SK-N-SH (cell line): Measurements from ENCODE around the gene MBIP. TPM values are rescaled to one million over a fixed set of nuclear protein-coding genes. Genes with fewer than 3 reads are reported as not detected.

Experiments
- CTCF ChIA-PET: fragments of 300-600, 350-600 bp; formaldehyde crosslinking; extraction: SDS; loops from one replicate; lab custom pipeline; 2021; lab: Yijun Ruan, JAX
- POLR2A ChIA-PET: fragments of 350-600 bp; sonication (Branson Sonifier 250); formaldehyde crosslinking; extraction: SDS; loops from one replicate; lab custom pipeline; 2020; ENCODE audit warnings: antibody characterized with exemption, inconsistent platforms; lab: Yijun Ruan, JAX
- DNase-seq: peaks from one replicate; pipeline ENCODE4 v3.0.0; 2012
- H2AFZ ChIP-seq: fragments of 200-600 bp; sonication (generic); 2 replicates; pipeline ENCODE4 v1.8.1; 2016; ENCODE audit warnings: antibody characterized with exemption, mild to moderate bottlenecking, low read depth
- H3F3A ChIP-seq: fragments of 200-600 bp; sonication (generic); replicated peaks from 2 replicates; pipeline ENCODE3; 2016; ENCODE audit warnings: antibody characterized with exemption, mild to moderate bottlenecking; ENCODE audit not compliant: insufficient read depth
- H3K27ac ChIP-seq, 2 experiments: fragments of 200-500 bp in 1 of 2; fragments of 200-600 bp in 1 of 2; sonication (Bioruptor generic) in 1 of 2; sonication (generic), shearing (Covaris generic) in 1 of 2; 2 replicates each; pipeline versions ENCODE4 v1.5.1 to v1.6.1; 2014 to 2016; ENCODE audit warnings: low read depth in 2 of 2, inconsistent platforms in 1 of 2, low read length in 1 of 2, mild to moderate bottlenecking in 1 of 2, mixed read lengths in 1 of 2
- H3K27me3 ChIP-seq: fragments of 200-600 bp; sonication (generic), shearing (Covaris generic); 2 replicates; pipeline ENCODE4 v1.6.1; 2016; ENCODE audit warnings: mixed run types; ENCODE audit not compliant: insufficient read depth
- H3K36me3 ChIP-seq, 2 experiments: fragments of 200-500 bp in 1 of 2; fragments of 200-600 bp in 1 of 2; sonication (Bioruptor generic) in 1 of 2; sonication (generic) in 1 of 2; replicated peaks in 1 of 2; 2 replicates each; pipeline versions ENCODE3 to v1.5.1; 2014 to 2016; ENCODE audit warnings: low read length in 1 of 2, mild to moderate bottlenecking in 1 of 2; ENCODE audit not compliant: insufficient read depth in 2 of 2, control insufficient read depth in 1 of 2
- H3K4me1 ChIP-seq, 2 experiments: fragments of 200-500 bp in 1 of 2; fragments of 200-600 bp in 1 of 2; sonication (Bioruptor generic) in 1 of 2; sonication (generic), shearing (Covaris generic) in 1 of 2; 2 replicates each; pipeline versions ENCODE4 v1.5.1 to v1.6.1; 2014 to 2016; ENCODE audit warnings: low read depth in 1 of 2, low read length in 1 of 2, mixed run types in 1 of 2; ENCODE audit not compliant: insufficient read depth in 2 of 2, control insufficient read depth in 1 of 2
- H3K4me2 ChIP-seq: fragments of 200-600 bp; sonication (generic), shearing (Covaris generic); 2 replicates; pipeline ENCODE4 v1.6.1; 2017; ENCODE audit warnings: mixed run types
- H3K4me3 ChIP-seq, 2 experiments: fragments of 200-500 bp in 1 of 2; fragments of 200-600 bp in 1 of 2; sonication (Bioruptor generic) in 1 of 2; sonication (generic), shearing (Covaris generic) in 1 of 2; 2 replicates each; pipeline versions ENCODE4 v1.5.1 to v1.8.1; 2014 to 2016; ENCODE audit warnings: low read depth in 2 of 2, inconsistent platforms in 1 of 2, low read length in 1 of 2, mild to moderate bottlenecking in 1 of 2, mixed read lengths in 1 of 2, moderate library complexity in 1 of 2
- H3K79me2 ChIP-seq: fragments of 200-600 bp; sonication (generic); 2 replicates; pipeline ENCODE4 v1.8.1; 2017; ENCODE audit warnings: mild to moderate bottlenecking; ENCODE audit not compliant: insufficient read depth
- H3K9ac ChIP-seq: fragments of 200-600 bp; sonication (generic); 2 replicates; pipeline ENCODE4 v1.6.1; 2017; ENCODE audit warnings: mixed run types
- H3K9me2 ChIP-seq: fragments of 200-600 bp; sonication (generic); 2 replicates; pipeline ENCODE4 v1.6.1; 2017; ENCODE audit warnings: mixed run types
- H3K9me3 ChIP-seq: fragments of 200-600 bp; sonication (generic); 2 replicates; pipeline ENCODE4 v1.6.1; 2017; ENCODE audit warnings: mixed run types, mild to moderate bottlenecking, moderate library complexity
- H4K20me1 ChIP-seq: fragments of 200-600 bp; sonication (generic); 2 replicates; pipeline ENCODE4 v1.6.1; 2017; ENCODE audit warnings: mild to moderate bottlenecking, mixed run types; ENCODE audit not compliant: insufficient read depth
- CHD2 ChIP-seq: fragments of 150-350 bp; IDR thresholded peaks from 2 replicates; pipeline ENCODE4 v1.6.1; 2018; ENCODE audit warnings: low read length; ENCODE audit not compliant: partially characterized antibody
- CTCF ChIP-seq: fragments of 200-600 bp; sonication (generic); IDR thresholded peaks from 2 replicates; pipeline ENCODE4 v1.6.1; 2017; ENCODE audit warnings: antibody characterized with exemption, mild to moderate bottlenecking, moderate library complexity
- ELF1 ChIP-seq: IDR thresholded peaks from 2 replicates; pipeline ENCODE4 v1.4.0; 2012
- EP300 ChIP-seq, 2 experiments: IDR thresholded peaks; 2 replicates each; pipeline versions ENCODE4 v1.4.0 to v1.6.1; 2012; ENCODE audit warnings: borderline replicate concordance in 1 of 2, low read depth in 1 of 2, low read length in 1 of 2
- EZH2phosphoT487 ChIP-seq: fragments of 200-600 bp; sonication (generic); IDR thresholded peaks from 2 replicates; pipeline ENCODE4 v1.6.1; 2017; ENCODE audit warnings: low read depth, mixed run types, mild to moderate bottlenecking, antibody characterized with exemption, moderate library complexity, borderline replicate concordance
- FOXJ3 ChIP-seq: sonication (generic); formaldehyde crosslinking; IDR thresholded peaks from 2 replicates; pipeline ENCODE4 v1.5.1; 2020; ENCODE audit warnings: mild to moderate bottlenecking, missing genetic modification reagents
- FOXM1 ChIP-seq: IDR thresholded peaks from 2 replicates; pipeline ENCODE4 v1.4.0; 2012; ENCODE audit warnings: low read depth, mild to moderate bottlenecking
- GABPA ChIP-seq: IDR thresholded peaks from 2 replicates; pipeline ENCODE4 v1.4.0; 2012; ENCODE audit warnings: low read depth, mild to moderate bottlenecking
- GATA2 ChIP-seq: sonication (generic); formaldehyde crosslinking; IDR thresholded peaks from 2 replicates; pipeline ENCODE4 v1.5.0; 2020; ENCODE audit warnings: mild to moderate bottlenecking, missing genetic modification reagents
- IRF3 ChIP-seq: fragments of 150-350 bp; IDR thresholded peaks from 2 replicates; pipeline ENCODE4 v1.6.1; 2016; ENCODE audit warnings: mild to moderate bottlenecking, low read depth, low read length
- JUND ChIP-seq: IDR thresholded peaks from 2 replicates; pipeline ENCODE4 v1.4.0; 2012
- MAX ChIP-seq: IDR thresholded peaks from 2 replicates; pipeline ENCODE4 v1.4.0; 2012; ENCODE audit warnings: low read depth
- MEF2A ChIP-seq: IDR thresholded peaks from 2 replicates; pipeline ENCODE4 v1.4.0; 2012; ENCODE audit warnings: low read depth, borderline replicate concordance
- POLR2AphosphoS5 ChIP-seq: IDR thresholded peaks from 2 replicates; pipeline ENCODE4 v1.6.1; 2012; ENCODE audit warnings: low read depth, low read length
- REST ChIP-seq: IDR thresholded peaks from 2 replicates; pipeline ENCODE4 v1.6.1; 2012; ENCODE audit warnings: mild to moderate bottlenecking, low read depth, low read length, moderate library complexity
- RFX5 ChIP-seq: IDR thresholded peaks from 2 replicates; pipeline ENCODE4 v1.6.1; 2012; ENCODE audit warnings: mild to moderate bottlenecking, improper control_type of control experiment, low read length
- RXRA ChIP-seq: IDR thresholded peaks from 2 replicates; pipeline ENCODE4 v1.4.0; 2012; ENCODE audit warnings: low read depth, mild to moderate bottlenecking, borderline replicate concordance
- SIN3A ChIP-seq: IDR thresholded peaks from 2 replicates; pipeline ENCODE4 v1.6.1; 2012; ENCODE audit warnings: low read depth, mild to moderate bottlenecking, low read length, moderate library complexity, borderline replicate concordance
- SMC3 ChIP-seq: IDR thresholded peaks from 2 replicates; pipeline ENCODE4 v1.6.1; 2012; ENCODE audit warnings: low read depth, low read length, improper control_type of control experiment
- TAF1 ChIP-seq: IDR thresholded peaks from 2 replicates; pipeline ENCODE4 v1.6.1; 2012; ENCODE audit warnings: low read depth, mild to moderate bottlenecking, low read length, moderate library complexity, borderline replicate concordance
- USF2 ChIP-seq: fragments of 150-350 bp; IDR thresholded peaks from 2 replicates; pipeline ENCODE4 v1.6.1; 2017; ENCODE audit warnings: antibody characterized with exemption, low read length, low read depth, borderline replicate concordance
- WGBS: methylation state at CpG from one replicate; pipeline ENCODE4 v1.1.6; 2017; ENCODE audit warnings: low lambda C conversion rate; 5-methylcytosine and 5-hydroxymethylcytosine counted together
- polyA plus RNA-seq, 3 experiments: library from polyadenylated mRNA; depleted of rRNA; stranded (reverse); fragments of >200 nt; gene quantifications; 2 replicates each; pipeline ENCODE4 v1.2.3, GENCODE V29; 2012

MBIP gene
- polyA plus RNA-seq, 1 of the 3 experiments (the other 2 are of a cell fraction), result 11.5 TPM

GRCh38 chr14:36293824-36294223, 26.6 kb downstream of the MBIP start:
- 0% methylated on average over 1 of the region's 1 CpG for WGBS
- no peaks in the 10 kb centered on the region for H4K20me1 ChIP-seq
- no peak overlapping the region for H3K4me3 ChIP-seq
- no peaks in the 10 kb centered on the region for H3K9me2 ChIP-seq
- no peak overlapping the region for H3K4me2 ChIP-seq
- no peak for TF ChIP-seq USF2
- TF ChIP-seq CHD2, result no peak
- no peak for TF ChIP-seq ELF1
- no peak for TF ChIP-seq REST
- no peak for TF ChIP-seq POLR2AphosphoS5
- TF ChIP-seq MEF2A, result no peak
- TF ChIP-seq GABPA, result no peak
- TF ChIP-seq FOXJ3, result no peak
- no peak for TF ChIP-seq RXRA
- no peak for TF ChIP-seq RFX5
- no peak for TF ChIP-seq SMC3
- TF ChIP-seq FOXM1, result no peak
- TF ChIP-seq SIN3A, result no peak
- H3K27ac ChIP-seq, result no peak overlapping the region
- ChIA-PET CTCF (no interaction called here), POLR2A (interaction anchor here (0.6 kb wide), 1 partner anchor 27 kb away, joined by 3 read pairs; the partner anchor contains the start of gene MBIP)
- DNase-seq, result no peak
- peaks cover 23 to 28% of the 10 kb centered on the region in 2 experiments for H3K36me3 ChIP-seq
- H3K4me1 ChIP-seq, result no peaks in the 10 kb centered on the region
- H3K79me2 ChIP-seq, result no peaks in the 10 kb centered on the region
- no peak overlapping the region for H3K9ac ChIP-seq
- no peaks in the 10 kb centered on the region for H3F3A ChIP-seq
- no peaks in the 10 kb centered on the region for H3K9me3 ChIP-seq
- no peaks in the 10 kb centered on the region for H3K27me3 ChIP-seq
- no peak overlapping the region for H2AFZ ChIP-seq

- H4K20me1 ChIP-seq, result no peaks in the 10 kb centered on the region
- WGBS, result 92% methylated on average over 1 of the region's 1 CpG
- no peaks in the 10 kb centered on the region for H3K9me2 ChIP-seq
- no peaks in the 10 kb centered on the region for H3F3A ChIP-seq
- no peaks in the 10 kb centered on the region for H3K4me1 ChIP-seq
- H3K79me2 ChIP-seq, result no peaks in the 10 kb centered on the region
- H3K9me3 ChIP-seq, result no peaks in the 10 kb centered on the region
- H3K4me3 ChIP-seq, result no peak overlapping the region
- no peak overlapping the region for H2AFZ ChIP-seq
- H3K27me3 ChIP-seq, result no peaks in the 10 kb centered on the region; the same call in 1 of the 2 replicates
- ChIA-PET POLR2A (no interaction called here), CTCF (interaction anchor here (1.6 kb wide), 1 partner anchor 13 kb away, joined by 5 read pairs; no protein-coding TSS in a partner anchor)
- DNase-seq, result no peak
- H3K4me2 ChIP-seq, result no peak overlapping the region
- peaks cover 0 to 6% of the 10 kb centered on the region in 2 experiments for H3K36me3 ChIP-seq
- H3K27ac ChIP-seq, result no peak overlapping the region
- no peak overlapping the region for H3K9ac ChIP-seq
- TF ChIP-seq EP300 (IDR thresholded peaks at IDR 0.05; ENCODE audit: borderline replicate concordance in 1 of 2, low read depth in 1 of 2, low read length in 1 of 2) (no peak), IRF3 (no peak), JUND (no peak), CTCF (no peak), RXRA (no peak), SMC3 (no peak), TAF1 (no peak), EZH2phosphoT487 (no peak), MAX (no peak), MEF2A (no peak), GATA2 (CRISPR knock-in tag) (no peak), RFX5 (no peak)
Observed at GRCh38 chr14:36289954-36290353, 30.5 kb downstream of the MBIP start.
